OCI-LY1 (cell line): ENCODE measurements around the gene OXSR1.

Experiments
- CTCF ChIP-seq: fragments of 200-600 bp; sonication (generic), shearing (Covaris generic); IDR thresholded peaks from 2 replicates; pipeline ENCODE4 v1.5.1; 2017; ENCODE audit warnings: mild to moderate bottlenecking, antibody characterized with exemption, low read length, moderate library complexity, mixed read lengths
- EZH2 ChIP-seq: fragments of 200-600 bp; sonication (generic), shearing (Covaris generic); IDR thresholded peaks from 2 replicates; pipeline ENCODE4 v1.8.0; 2017; ENCODE audit warnings: borderline replicate concordance, mixed run types, mild to moderate bottlenecking, antibody characterized with exemption, low read length, moderate library complexity, mixed read lengths

GRCh38 chr3:38255627-38256026, 90.3 kb downstream of the OXSR1 start:
- TF ChIP-seq CTCF (no peak), EZH2 (no peak)
